K562 (cell line): ENCODE results near the gene DIPK1B. TPM values are rescaled to one million over a fixed set of nuclear protein-coding genes. Genes with fewer than 3 reads are reported as not detected.

ENCODE experiments used
- ATAC-seq: fragments of 200-7000 bp; cut with Tn5 transposase; 3 replicates; pipeline ENCODE4 v1.9.1; 2020; ENCODE audit warnings: moderate library complexity
- BruUV-seq: library from RNA; stranded (reverse); fragments of 400-500 nt; replicated peaks from 2 replicates; lab custom pipeline; 2021; lab: Mats Ljungman, UMichigan
- CTCF ChIA-PET: fragments of 300-600 bp; formaldehyde crosslinking; extraction: SDS; loops from one replicate; lab custom pipeline; 2021; ENCODE audit warnings: low intra/inter-chr PET ratio; lab: Yijun Ruan, JAX
- POLR2A ChIA-PET: fragments of 300-600, 350-650 bp; sonication (Branson Sonifier 250); formaldehyde crosslinking; extraction: SDS; loops from one replicate; lab custom pipeline; 2021; ENCODE audit warnings: antibody characterized with exemption, inconsistent platforms; lab: Yijun Ruan, JAX
- DNase-seq, 4 experiments: peaks; one replicate each; pipeline versions ENCODE4 v3.0.0 to v3.0.0-alpha.2; 2011 to 2018; ENCODE audit warnings: low spot score in 3 of 4, mixed read lengths in 3 of 4; ENCODE audit errors: extremely low read depth in 1 of 4
- FAIRE-seq: peaks from 2 replicates; lab custom pipeline; 2011; peaks lifted over from hg19 to GRCh38; lab: Jason Lieb, UNC
- H2AFZ ChIP-seq: 2 replicates; pipeline ENCODE4 v1.6.0; 2011; ENCODE audit warnings: low read depth, low read length, control low read depth, inconsistent platforms
- H3K27ac ChIP-seq: fragments of 200-600 bp; 3 replicates; pipeline ENCODE4 v1.8.0; 2011; ENCODE audit warnings: low read depth, mild to moderate bottlenecking, control low read depth, inconsistent platforms, low read length, moderate library complexity, mixed read lengths; ENCODE audit errors: extremely low read depth
- H3K27me3 ChIP-seq, 2 experiments: fragments of 300-600 bp in 1 of 2; 2 replicates in 1 of 2; 3 replicates in 1 of 2; pipeline versions ENCODE4 v1.6.0 to v1.8.0; 2011; ENCODE audit warnings: inconsistent platforms in 2 of 2, low read length in 2 of 2, mild to moderate bottlenecking in 1 of 2, mixed read lengths in 1 of 2, moderate library complexity in 1 of 2; ENCODE audit not compliant: control insufficient read depth in 2 of 2, insufficient read depth in 2 of 2
- H3K36me3 ChIP-seq: fragments of 300-600 bp; 3 replicates; pipeline ENCODE4 v1.8.0; 2011; ENCODE audit warnings: mild to moderate bottlenecking, low read length, inconsistent platforms; ENCODE audit not compliant: control insufficient read depth, insufficient read depth
- H3K4me1 ChIP-seq, 2 experiments: fragments of 200-600 bp in 1 of 2; replicated peaks in 1 of 2; 2 replicates in 1 of 2; 3 replicates in 1 of 2; pipeline versions ENCODE4 v1.5.1 to v1.8.0; 2011; ENCODE audit warnings: inconsistent platforms in 2 of 2, low read length in 2 of 2, mild to moderate bottlenecking in 1 of 2, mixed read lengths in 1 of 2, moderate library complexity in 1 of 2; ENCODE audit not compliant: control insufficient read depth in 2 of 2, insufficient read depth in 2 of 2
- H3K4me2 ChIP-seq: 2 replicates; pipeline ENCODE4 v1.6.1; 2011; ENCODE audit warnings: low read length, control low read depth, inconsistent platforms, mixed read lengths; ENCODE audit not compliant: insufficient read depth
- H3K4me3 ChIP-seq: fragments of 200-600 bp; sonication (generic), shearing (Covaris generic); 2 replicates; pipeline ENCODE4 v1.5.1; 2016; ENCODE audit warnings: control low read depth, inconsistent platforms
- H3K79me2 ChIP-seq: fragments of 200-600 bp; 3 replicates; pipeline ENCODE4 v1.8.0; 2011; ENCODE audit warnings: low read length, inconsistent platforms; ENCODE audit not compliant: control insufficient read depth, insufficient read depth
- H3K9ac ChIP-seq, 2 experiments: 2 replicates each; pipeline versions ENCODE4 v1.6.0 to v1.6.1; 2011; ENCODE audit warnings: low read depth in 2 of 2, low read length in 2 of 2, control low read depth in 1 of 2, inconsistent platforms in 1 of 2, mild to moderate bottlenecking in 1 of 2, mixed read lengths in 1 of 2; ENCODE audit not compliant: insufficient read depth in 1 of 2
- H3K9me1 ChIP-seq: one replicate; pipeline ENCODE4 v1.6.0; 2011; ENCODE audit warnings: inconsistent platforms, mild to moderate bottlenecking, low read length, moderate library complexity; ENCODE audit not compliant: control insufficient read depth, insufficient read depth
- H3K9me3 ChIP-seq: replicated peaks from 2 replicates; pipeline ENCODE4 v1.5.1; 2011; ENCODE audit warnings: low read depth, low read length, inconsistent platforms; ENCODE audit not compliant: control insufficient read depth, insufficient read depth
- H4K20me1 ChIP-seq: replicated peaks from 2 replicates; pipeline ENCODE4 v1.6.1; 2011; ENCODE audit warnings: low read length, inconsistent platforms, mixed read lengths; ENCODE audit not compliant: control insufficient read depth, insufficient read depth
- BCOR ChIP-seq: fragments of 450-650 bp; IDR thresholded peaks from 2 replicates; pipeline ENCODE4 v1.6.1; 2016
- DLX4 ChIP-seq: fragments of 250-450 bp; sonication (Bioruptor Pico); IDR thresholded peaks from 2 replicates; pipeline ENCODE4 v1.6.1; 2021; ENCODE audit warnings: mild to moderate bottlenecking
- DMBX1 ChIP-seq: fragments of 250-450 bp; sonication (Bioruptor Pico); IDR thresholded peaks from 2 replicates; pipeline ENCODE4 v1.8.0; 2022; ENCODE audit warnings: inconsistent platforms, mild to moderate bottlenecking, moderate library complexity, borderline replicate concordance
- ELK3 ChIP-seq: fragments of 450-650 bp; formaldehyde crosslinking; IDR thresholded peaks from 2 replicates; pipeline ENCODE4 v1.4.0; 2020; ENCODE audit warnings: mild to moderate bottlenecking
- ILK ChIP-seq: fragments of 450-650 bp; IDR thresholded peaks from 2 replicates; pipeline ENCODE4 v1.6.1; 2016; ENCODE audit warnings: missing genetic modification characterization, low read depth, mild to moderate bottlenecking, missing compliant biosample characterization, moderate library complexity, borderline replicate concordance
- SMAD2 ChIP-seq: fragments of 150-350 bp; IDR thresholded peaks from 2 replicates; pipeline ENCODE4 v1.6.1; 2014; ENCODE audit warnings: low read depth, mild to moderate bottlenecking, low read length
- SMARCC2 ChIP-seq: fragments of 450-650 bp; IDR thresholded peaks from 2 replicates; pipeline ENCODE4 v1.6.1; 2017; ENCODE audit warnings: antibody characterized with exemption, moderate library complexity, mild to moderate bottlenecking, low read depth
- TCF7 ChIP-seq: sonication (generic); IDR thresholded peaks from 2 replicates; pipeline ENCODE4 v1.6.1; 2016; ENCODE audit warnings: antibody characterized with exemption, borderline replicate concordance
- ZBTB11 ChIP-seq, 3 experiments: fragments of 200-800 bp in 1 of 3; fragments of 250-450 bp in 1 of 3; fragments of 450-650 bp in 1 of 3; sonication (Bioruptor Pico) in 1 of 3; sonication (Bioruptor generic) in 1 of 3; formaldehyde crosslinking in 1 of 3; IDR thresholded peaks; 2 replicates each; pipeline versions ENCODE4 v1.6.1 to v1.8.0; 2016 to 2022; ENCODE audit warnings: mild to moderate bottlenecking in 2 of 3, missing genetic modification characterization in 2 of 3, missing compliant biosample characterization in 1 of 3, moderate library complexity in 1 of 3
- ZFPM2 ChIP-seq: fragments of 250-450 bp; sonication (Bioruptor Pico); IDR thresholded peaks from 2 replicates; pipeline ENCODE4 v1.5.1; 2022; ENCODE audit warnings: mild to moderate bottlenecking
- ZNF140 ChIP-seq: fragments of 250-450 bp; sonication (Bioruptor Pico); IDR thresholded peaks from 2 replicates; pipeline ENCODE4 v1.8.0; 2021; ENCODE audit warnings: moderate library complexity, mild to moderate bottlenecking, inconsistent platforms
- ZNF184 ChIP-seq: sonication (generic); formaldehyde crosslinking; IDR thresholded peaks from 2 replicates; pipeline ENCODE4 v1.5.0; 2020; ENCODE audit warnings: missing genetic modification reagents
- ZNF3 ChIP-seq: fragments of 250-450 bp; sonication (Bioruptor Pico); IDR thresholded peaks from 2 replicates; pipeline ENCODE4 v1.5.0; 2021; ENCODE audit warnings: mild to moderate bottlenecking, moderate library complexity
- ZNF77 ChIP-seq: fragments of 250-450 bp; sonication (Bioruptor Pico); IDR thresholded peaks from 2 replicates; pipeline ENCODE4 v1.5.0; 2020
- WGBS: fragments of 100-300 bp; shearing (Covaris generic); methylation state at CpG from one replicate; pipeline ENCODE4 v1.1.6; 2016; ENCODE audit warnings: low coverage, mixed read lengths; ENCODE audit not compliant: insufficient coverage; ENCODE audit errors: missing lambda C conversion rate; 5-methylcytosine and 5-hydroxymethylcytosine counted together
- in situ Hi-C: fragments of 300-500 bp; cut with MboI; formaldehyde crosslinking; loops from 4 replicates; pipeline ENCODE4 v1.15.0; 2018; ENCODE audit warnings: inconsistent platforms, mixed read lengths
- intact Hi-C: fragments of 100-400 bp; cut with micrococcal nuclease; formaldehyde crosslinking; loops from 2 replicates; pipeline ENCODE4 v1.14.2; 2022
- polyA plus RNA-seq, 8 experiments: library from polyadenylated mRNA; depleted of rRNA in 4 of 8; stranded (reverse) in 5 of 8; unstranded in 3 of 8; fragments of >200 nt; fragmentation: Nextera tagmentation in 2 of 8; fragmentation: Illumina TruSeq in 1 of 8; extraction: Ambion mirVana in 2 of 8; extraction: Trizol in 1 of 8; gene quantifications; 2 replicates each; pipeline versions ENCODE4 v1.2.1 to v1.2.3, GENCODE V29; 2011 to 2014; ENCODE audit warnings: inconsistent platforms in 1 of 8, missing spikeins in 1 of 8
- total RNA-seq, 7 experiments: library from RNA; depleted of rRNA in 6 of 7; stranded (reverse); fragments of >200 nt in 6 of 7; fragmentation: Illumina TruSeq in 2 of 7; extraction: Trizol in 2 of 7; gene quantifications; 2 replicates each; pipeline versions ENCODE4 v1.2.1 to v1.2.3, GENCODE V29; 2011 to 2021; ENCODE audit warnings: low replicate concordance in 1 of 7

Gene DIPK1B
- total and polyA plus RNA-seq, 9 of the 15 experiments (the other 6 are each of a cell fraction or from before 2014, with no cell fraction given), result 0.08 to 22.3 (median 5.9) TPM

GRCh38 chr9:136690104-136690805, 22.1 kb upstream of the DIPK1B start:
- WGBS, result 79% methylated on average over 21 of the region's 25 CpGs
- Histone ChIP-seq H4K20me1 (no peaks in the 10 kb centered on the region; the same call in 1 of the 2 replicates), H3K4me3 (no peak overlapping the region), H3K9ac (0 out of 4 replicates have a peak overlapping the region, but pooled peaks of 1 of the 2 experiments have one; percentile 31), H3K9me3 (no peaks in the 10 kb centered on the region), H3K4me1 (peaks cover 15 to 83% of the 10 kb centered on the region in 2 experiments; a peak in 4 of 5 replicates), H3K36me3 (peaks cover 3% of the 10 kb centered on the region; the same call in 1 of the 3 replicates), H3K27ac (no peak overlapping the region), H3K4me2 (no peak overlapping the region), H3K9me1 (peaks cover 3% of the 10 kb centered on the region), H3K79me2 (peaks cover 19% of the 10 kb centered on the region), H3K27me3 (no peaks in the 10 kb centered on the region), H2AFZ (no peak overlapping the region)
- ChIA-PET CTCF (no interaction called here), POLR2A (interaction anchor here (0.5 to 1.1 kb wide), 3 partner anchors 8 to 38 kb away, joined by 3 to 5 read pairs (median 3); no protein-coding TSS in a partner anchor)
- TF ChIP-seq ZBTB11 (CRISPR knock-in tag; IDR thresholded peaks at IDR 0.05), result no peak
- TF ChIP-seq ILK (tag), result no peak
- TF ChIP-seq ZNF77, result no peak
- TF ChIP-seq SMARCC2, result no peak
- TF ChIP-seq SMAD2, result no peak
- TF ChIP-seq ELK3, result no peak
- no peak for TF ChIP-seq DLX4 (CRISPR knock-in tag)
- TF ChIP-seq ZNF184 (CRISPR knock-in tag), result no peak
- no peak for TF ChIP-seq ZNF3 (CRISPR knock-in tag)
- no peak for TF ChIP-seq ZFPM2 (CRISPR knock-in tag)
- TF ChIP-seq DMBX1, result no peak
- no peak for TF ChIP-seq TCF7
- TF ChIP-seq BCOR, result no peak
- no peak for TF ChIP-seq ZNF140 (CRISPR knock-in tag)
- intact Hi-C loops (loop anchor here (5.0 kb wide), 2 partner anchors 43 to 203 kb away; no protein-coding TSS in a partner anchor), in situ Hi-C loops (no loop called here)
- DNase-seq (no peak), FAIRE-seq (no peak), ATAC-seq (no peak)
- BruUV-seq, result no TSS peak
